ENCODE results near the gene ETS1.

DNA sequence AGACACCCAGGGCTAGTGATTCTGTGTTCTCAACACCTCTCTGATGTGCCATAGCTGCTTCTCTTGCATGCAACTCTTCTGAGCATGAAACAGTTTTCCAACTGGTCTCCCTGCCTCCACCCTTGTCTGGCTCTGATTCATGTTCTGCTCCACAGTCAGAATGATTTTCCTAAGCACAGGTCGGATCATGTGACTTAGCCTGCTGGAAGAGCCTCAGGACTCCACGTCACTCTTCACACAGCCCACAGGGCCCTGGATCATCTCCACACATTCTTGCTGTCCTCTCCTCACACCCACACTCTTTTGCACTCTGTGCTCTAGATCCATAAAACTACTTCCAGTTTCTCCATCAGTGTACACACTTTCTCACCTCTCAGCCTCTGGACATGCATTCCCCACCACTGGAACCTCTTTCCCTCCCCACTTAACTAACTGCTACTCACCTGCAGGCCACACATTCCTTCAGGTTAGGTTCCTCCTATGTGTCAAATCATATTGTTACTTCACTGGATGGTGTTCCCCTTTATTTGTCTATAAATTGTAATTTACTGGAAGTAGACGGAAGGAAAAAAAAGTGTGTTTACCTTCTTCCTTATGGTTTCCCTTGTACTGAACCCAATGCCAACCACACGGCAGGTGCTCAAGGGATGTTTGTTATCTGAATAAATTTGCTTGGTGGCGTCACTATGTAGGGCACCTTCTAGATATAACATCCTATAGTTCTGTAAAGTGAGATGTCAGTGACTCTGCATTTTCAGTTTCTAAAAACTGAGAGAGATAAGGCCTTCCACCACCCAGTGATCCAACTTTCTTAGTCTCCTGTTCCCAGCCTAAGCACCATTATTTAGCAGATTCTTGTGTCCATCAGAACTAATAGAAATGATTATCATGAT, 133.7 kb downstream of the ETS1 start:
- TF ChIP-seq, protein P1, sequence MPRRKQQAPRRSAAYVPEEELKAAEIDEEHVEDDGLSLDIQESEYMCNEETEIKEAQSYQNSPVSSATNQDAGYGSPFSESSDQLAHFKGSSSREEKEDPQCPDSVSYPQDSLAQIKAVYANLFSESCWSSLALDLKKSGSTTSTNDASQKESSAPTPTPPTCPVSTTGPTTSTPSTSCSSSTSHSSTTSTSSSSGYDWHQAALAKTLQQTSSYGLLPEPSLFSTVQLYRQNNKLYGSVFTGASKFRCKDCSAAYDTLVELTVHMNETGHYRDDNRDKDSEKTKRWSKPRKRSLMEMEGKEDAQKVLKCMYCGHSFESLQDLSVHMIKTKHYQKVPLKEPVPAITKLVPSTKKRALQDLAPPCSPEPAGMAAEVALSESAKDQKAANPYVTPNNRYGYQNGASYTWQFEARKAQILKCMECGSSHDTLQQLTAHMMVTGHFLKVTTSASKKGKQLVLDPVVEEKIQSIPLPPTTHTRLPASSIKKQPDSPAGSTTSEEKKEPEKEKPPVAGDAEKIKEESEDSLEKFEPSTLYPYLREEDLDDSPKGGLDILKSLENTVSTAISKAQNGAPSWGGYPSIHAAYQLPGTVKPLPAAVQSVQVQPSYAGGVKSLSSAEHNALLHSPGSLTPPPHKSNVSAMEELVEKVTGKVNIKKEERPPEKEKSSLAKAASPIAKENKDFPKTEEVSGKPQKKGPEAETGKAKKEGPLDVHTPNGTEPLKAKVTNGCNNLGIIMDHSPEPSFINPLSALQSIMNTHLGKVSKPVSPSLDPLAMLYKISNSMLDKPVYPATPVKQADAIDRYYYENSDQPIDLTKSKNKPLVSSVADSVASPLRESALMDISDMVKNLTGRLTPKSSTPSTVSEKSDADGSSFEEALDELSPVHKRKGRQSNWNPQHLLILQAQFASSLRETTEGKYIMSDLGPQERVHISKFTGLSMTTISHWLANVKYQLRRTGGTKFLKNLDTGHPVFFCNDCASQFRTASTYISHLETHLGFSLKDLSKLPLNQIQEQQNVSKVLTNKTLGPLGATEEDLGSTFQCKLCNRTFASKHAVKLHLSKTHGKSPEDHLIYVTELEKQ (tag by site-specific recombination; IDR thresholded peaks at IDR 0.05; ENCODE audit: borderline replicate concordance), result no peak
- TF ChIP-seq, protein P2, sequence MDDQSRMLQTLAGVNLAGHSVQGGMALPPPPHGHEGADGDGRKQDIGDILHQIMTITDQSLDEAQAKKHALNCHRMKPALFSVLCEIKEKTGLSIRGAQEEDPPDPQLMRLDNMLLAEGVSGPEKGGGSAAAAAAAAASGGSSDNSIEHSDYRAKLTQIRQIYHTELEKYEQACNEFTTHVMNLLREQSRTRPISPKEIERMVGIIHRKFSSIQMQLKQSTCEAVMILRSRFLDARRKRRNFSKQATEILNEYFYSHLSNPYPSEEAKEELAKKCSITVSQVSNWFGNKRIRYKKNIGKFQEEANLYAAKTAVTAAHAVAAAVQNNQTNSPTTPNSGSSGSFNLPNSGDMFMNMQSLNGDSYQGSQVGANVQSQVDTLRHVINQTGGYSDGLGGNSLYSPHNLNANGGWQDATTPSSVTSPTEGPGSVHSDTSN (CRISPR knock-in tag; IDR thresholded peaks at IDR 0.05), result no peak
- TF ChIP-seq, protein P3, sequence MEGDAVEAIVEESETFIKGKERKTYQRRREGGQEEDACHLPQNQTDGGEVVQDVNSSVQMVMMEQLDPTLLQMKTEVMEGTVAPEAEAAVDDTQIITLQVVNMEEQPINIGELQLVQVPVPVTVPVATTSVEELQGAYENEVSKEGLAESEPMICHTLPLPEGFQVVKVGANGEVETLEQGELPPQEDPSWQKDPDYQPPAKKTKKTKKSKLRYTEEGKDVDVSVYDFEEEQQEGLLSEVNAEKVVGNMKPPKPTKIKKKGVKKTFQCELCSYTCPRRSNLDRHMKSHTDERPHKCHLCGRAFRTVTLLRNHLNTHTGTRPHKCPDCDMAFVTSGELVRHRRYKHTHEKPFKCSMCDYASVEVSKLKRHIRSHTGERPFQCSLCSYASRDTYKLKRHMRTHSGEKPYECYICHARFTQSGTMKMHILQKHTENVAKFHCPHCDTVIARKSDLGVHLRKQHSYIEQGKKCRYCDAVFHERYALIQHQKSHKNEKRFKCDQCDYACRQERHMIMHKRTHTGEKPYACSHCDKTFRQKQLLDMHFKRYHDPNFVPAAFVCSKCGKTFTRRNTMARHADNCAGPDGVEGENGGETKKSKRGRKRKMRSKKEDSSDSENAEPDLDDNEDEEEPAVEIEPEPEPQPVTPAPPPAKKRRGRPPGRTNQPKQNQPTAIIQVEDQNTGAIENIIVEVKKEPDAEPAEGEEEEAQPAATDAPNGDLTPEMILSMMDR (tag by site-specific recombination; IDR thresholded peaks at IDR 0.05), result no peak
- TF ChIP-seq ZNF24 (tag by site-specific recombination; IDR thresholded peaks at IDR 0.05), result no peak
- TF ChIP-seq ZNF138 (tag by site-specific recombination; IDR thresholded peaks at IDR 0.05; ENCODE audit: borderline replicate concordance), result no peak
- TF ChIP-seq ZNF549 (tag by site-specific recombination; IDR thresholded peaks at IDR 0.05), result no peak

Measured in HEK293 (cell line).